GM18858 (cell line): Measurements from ENCODE around the gene NECAP2.
A peak's percentile ranks its signal among the peaks of the same experiment; 100 is the strongest.
"Not testable (repeated sequence)": the region's sequence is repeated elsewhere in the genome, so short reads cannot be mapped to it uniquely, and the experiment has no call there.

Experiments
- ATAC-seq: cut with Tn5 transposase; IDR thresholded peaks from one replicate; pipeline ENCODE4 v1.9.1; 2021; ENCODE audit not compliant: unreplicated experiment

Gene NECAP2

GRCh38 chr1:16492937-16493336 lies 52.4 kb downstream of the NECAP2 start:
- not testable (repeated sequence) for ATAC-seq

- ATAC-seq, result not testable (repeated sequence)
Measured at GRCh38 chr1:16493731-16494130, 53.2 kb downstream of the NECAP2 start.

- ATAC-seq, result not testable (repeated sequence)
Measured at GRCh38 chr1:16497474-16497904, 57.0 kb downstream of the NECAP2 start.

- ATAC-seq, result not testable (repeated sequence)
Measured at GRCh38 chr1:16498047-16498446, 57.5 kb downstream of the NECAP2 start.

- peak; percentile 58 for ATAC-seq
Measured at GRCh38 chr1:16498573-16499413, 58.3 kb downstream of the NECAP2 start.

- not testable (repeated sequence) for ATAC-seq
Measured at GRCh38 chr1:16500466-16500865, 59.9 kb downstream of the NECAP2 start.

GRCh38 chr1:16500975-16501374 lies 60.5 kb downstream of the NECAP2 start:
- ATAC-seq, result not testable (repeated sequence)

- ATAC-seq, result not testable (repeated sequence)
Measured at GRCh38 chr1:16501446-16501845, 60.9 kb downstream of the NECAP2 start.

- ATAC-seq, result no peak
Measured at GRCh38 chr1:16503494-16503893, 63.0 kb downstream of the NECAP2 start.

GRCh38 chr1:16505870-16506269 lies 65.3 kb downstream of the NECAP2 start:
- not testable (repeated sequence) for ATAC-seq

GRCh38 chr1:16506364-16507136 lies 66.0 kb downstream of the NECAP2 start:
- not testable (repeated sequence) for ATAC-seq

- ATAC-seq, result not testable (repeated sequence)
Measured at GRCh38 chr1:16508861-16509445, 68.4 kb downstream of the NECAP2 start.
